Stimulated activated CD8-positive, alpha-beta memory T cell treated with anti-CD3 and anti-CD28 coated beads, Interleukin-2, amount 100 ng/mL, for 1 hour (primary cell): ENCODE results near the gene NPHS1.
"Not testable (repeated sequence)": the region's sequence is repeated elsewhere in the genome, so short reads cannot be mapped to it uniquely, and the experiment has no call there.

Experiments used
- DNase-seq, 2 donors: peaks; one replicate each; pipeline ENCODE4 v3.0.0-alpha.2; 2020; ENCODE audit warnings: low read depth in 2 of 2

Gene NPHS1

DNA sequence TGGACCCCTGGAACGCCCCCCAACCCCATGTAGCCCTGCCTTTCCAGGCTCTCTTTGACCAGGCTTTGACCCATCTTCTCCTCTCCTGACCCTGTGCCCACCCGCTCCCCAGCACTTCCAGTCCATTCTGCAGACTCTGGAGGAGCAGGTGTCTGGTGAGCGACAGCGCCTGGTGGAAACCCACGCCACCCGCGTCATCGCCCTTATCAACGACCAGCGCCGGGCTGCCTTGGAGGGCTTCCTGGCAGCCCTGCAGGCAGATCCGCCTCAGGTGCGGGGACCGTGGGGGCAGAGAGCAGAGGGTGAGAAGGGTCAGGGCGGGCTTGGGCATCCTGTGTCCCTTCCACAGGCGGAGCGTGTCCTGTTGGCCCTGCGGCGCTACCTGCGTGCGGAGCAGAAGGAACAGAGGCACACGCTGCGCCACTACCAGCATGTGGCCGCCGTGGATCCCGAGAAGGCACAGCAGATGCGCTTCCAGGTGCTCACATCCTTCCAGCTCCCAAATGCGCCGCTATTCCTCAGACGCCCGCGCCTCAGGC lies 22.2 kb upstream of the NPHS1 start:
- no peak for DNase-seq

DNA sequence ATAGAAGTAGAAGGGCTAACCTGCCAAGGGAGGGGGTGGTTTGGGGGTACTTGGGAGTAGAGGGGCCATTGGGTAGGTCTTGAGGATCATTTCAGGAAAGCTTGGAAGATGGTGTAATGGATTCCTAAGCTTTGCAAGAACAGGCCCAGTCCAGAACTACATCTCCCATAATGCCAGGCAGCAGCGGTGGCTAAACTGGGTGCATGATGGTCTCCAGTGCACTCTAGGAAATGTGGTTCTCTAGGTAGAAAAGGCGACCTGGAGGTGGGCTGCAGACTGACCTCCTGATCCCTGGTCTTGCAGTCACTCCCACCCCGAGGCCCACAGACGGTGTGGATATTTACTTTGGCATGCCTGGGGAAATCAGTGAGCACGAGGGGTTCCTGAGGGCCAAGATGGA lies 19.9 kb upstream of the NPHS1 start:
- no peak for DNase-seq

GRCh38 chr19:35871611-35872010 lies 19.3 kb upstream of the NPHS1 start:
- DNase-seq: no peak

DNA sequence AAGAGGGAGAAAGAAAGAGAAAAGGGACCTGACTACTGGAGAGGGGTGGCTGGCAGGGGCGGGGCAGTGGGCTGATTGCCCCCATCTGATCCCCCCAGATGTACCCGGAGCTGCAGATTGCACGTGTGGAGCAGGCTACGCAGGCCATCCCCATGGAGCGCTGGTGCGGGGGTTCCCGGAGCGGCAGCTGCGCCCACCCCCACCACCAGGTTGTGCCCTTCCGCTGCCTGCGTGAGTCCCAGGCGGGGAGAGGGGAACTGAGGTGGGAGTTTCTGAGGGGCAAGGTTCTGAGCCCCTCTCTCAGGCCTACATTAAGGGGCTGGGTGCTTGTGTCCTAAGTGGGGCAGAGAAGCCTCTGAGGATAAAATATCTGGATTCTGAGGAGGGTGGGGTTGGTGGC lies 18.5 kb upstream of the NPHS1 start:
- no peak for DNase-seq

DNA sequence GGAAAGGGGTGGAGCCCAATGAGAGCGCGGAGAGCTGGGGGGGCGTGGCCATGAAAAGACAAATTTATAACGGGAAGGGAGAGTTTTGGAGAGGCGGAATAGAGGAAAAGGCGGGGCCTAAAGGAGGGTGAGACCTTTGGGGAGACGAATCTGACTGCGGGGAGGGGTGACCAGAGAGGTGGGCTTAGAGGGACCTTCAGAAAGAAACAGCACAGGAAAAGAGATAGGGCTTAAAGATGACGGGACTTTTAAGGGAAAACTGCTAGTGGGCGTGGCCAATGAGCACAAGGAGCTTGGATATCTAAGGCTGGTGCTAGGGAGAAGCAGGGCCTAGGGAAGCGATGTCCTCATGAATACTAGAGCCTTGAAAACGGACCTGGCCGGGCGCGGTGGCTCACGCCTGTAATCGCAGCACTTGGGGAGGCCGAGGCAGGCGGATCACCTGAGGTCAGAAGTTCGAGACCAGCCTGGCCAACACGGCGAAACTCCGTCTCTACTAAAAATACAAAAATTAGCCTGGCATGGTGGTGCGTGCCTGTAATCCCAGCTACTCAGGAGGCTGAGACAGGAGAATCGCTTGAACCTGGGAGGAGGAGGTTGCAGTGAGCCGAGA lies 17.9 kb upstream of the NPHS1 start:
- not testable (repeated sequence) for DNase-seq

- DNase-seq: peak in 1 of 2 donors; percentile 43
Measured at GRCh38 chr19:35869327-35870123, 17.2 kb upstream of the NPHS1 start.

DNA sequence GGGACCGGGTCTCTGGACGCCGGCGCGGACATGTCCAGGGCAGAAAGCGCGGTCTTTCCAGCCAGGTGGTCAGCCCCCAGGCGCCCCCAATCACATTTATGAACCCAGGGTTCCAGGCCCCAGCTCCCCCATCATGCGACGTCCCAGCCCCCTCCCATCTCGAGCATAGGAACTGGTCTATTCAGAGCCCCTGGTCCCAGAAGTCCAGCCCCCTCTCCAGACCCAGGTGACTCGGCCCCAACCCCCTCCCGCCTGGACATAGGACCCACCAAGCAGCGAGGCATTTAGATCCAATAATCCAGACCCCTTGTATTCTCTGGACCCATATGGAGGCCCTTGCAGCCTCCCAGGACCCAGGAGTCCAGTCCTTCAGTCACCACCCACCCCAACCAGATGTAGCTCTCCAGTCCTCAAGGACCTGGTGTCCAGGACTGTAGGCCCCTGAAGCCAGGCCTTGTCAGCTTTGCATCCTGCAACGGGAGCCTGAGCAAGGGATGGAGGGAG lies 16.6 kb upstream of the NPHS1 start:
- DNase-seq: no peak

- DNase-seq: peak in 1 of 2 donors; percentile 48
Measured at GRCh38 chr19:35868172-35868822, 16.0 kb upstream of the NPHS1 start, which contains the start of gene APLP1. TSS of gene APLP1 (plus strand) at chr19:35868574. CDS start at chr19:35868637, 63 bp downstream.

DNA sequence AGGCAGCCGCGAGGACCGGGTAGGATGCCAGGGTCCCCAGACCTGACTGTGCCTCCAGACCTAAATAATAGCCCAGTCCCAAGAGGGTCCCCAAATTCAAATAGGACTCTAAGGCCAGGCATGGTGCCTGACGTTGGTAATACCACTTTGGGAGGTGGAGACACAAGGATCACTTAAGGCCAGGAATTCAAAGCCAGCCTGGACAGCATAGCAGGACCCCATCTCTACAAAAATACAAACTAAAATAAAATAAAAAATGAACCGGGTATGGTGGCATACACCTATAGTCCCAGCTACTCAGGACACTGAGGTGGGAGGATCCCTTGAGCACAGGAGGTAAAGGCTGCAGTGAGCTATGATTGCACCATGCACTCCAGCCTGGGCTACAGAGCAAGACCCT lies 10.7 kb upstream of the NPHS1 start:
- DNase-seq: no peak

DNA sequence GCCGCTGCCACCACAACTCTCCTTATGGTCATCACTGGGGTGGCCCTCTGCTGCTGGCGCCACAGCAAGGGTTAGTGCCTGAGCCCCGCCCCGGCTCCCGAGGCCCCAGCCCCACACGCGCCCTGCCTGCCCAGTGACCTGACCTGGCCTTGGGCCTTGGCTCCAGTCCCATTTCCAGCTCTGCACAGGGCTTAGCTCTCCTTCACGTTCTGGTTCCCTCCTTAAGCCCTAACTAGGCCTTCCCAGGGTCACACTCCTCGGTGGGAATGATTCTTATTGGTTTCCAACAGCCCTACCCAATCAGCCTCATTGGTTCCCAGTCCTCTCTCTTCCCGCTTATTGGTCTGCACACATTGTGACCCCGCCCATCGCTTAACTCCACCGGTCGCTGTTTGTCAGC lies 10.2 kb upstream of the NPHS1 start:
- DNase-seq: no peak

DNA sequence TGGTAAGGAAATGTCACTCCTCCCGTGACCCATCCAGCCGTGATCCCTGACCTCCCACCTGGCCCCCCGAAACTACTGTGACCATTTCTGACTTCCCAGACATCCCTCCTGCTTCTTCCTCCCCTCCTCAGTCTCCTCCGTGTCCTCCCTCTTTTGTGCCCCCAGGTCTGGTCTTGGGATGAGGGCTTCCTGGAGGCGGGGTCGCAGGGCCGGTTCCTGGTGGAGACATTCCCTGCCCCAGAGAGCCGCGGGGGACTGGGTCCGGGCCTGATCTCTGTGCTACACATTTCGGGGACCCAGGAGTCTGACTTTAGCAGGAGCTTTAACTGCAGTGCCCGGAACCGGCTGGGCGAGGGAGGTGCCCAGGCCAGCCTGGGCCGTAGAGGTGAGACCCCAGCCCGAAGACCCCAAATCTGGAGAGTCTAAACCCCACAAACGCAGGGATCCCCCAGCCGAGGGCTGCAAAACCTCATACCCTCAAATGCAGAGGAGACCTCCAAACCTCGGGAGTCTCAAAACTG lies 9.4 kb upstream of the NPHS1 start:
- no peak for DNase-seq

- no peak for DNase-seq
Measured at GRCh38 chr19:35860818-35861639, 8.7 kb upstream of the NPHS1 start.

- no peak for DNase-seq
Measured at GRCh38 chr19:35860436-35860817, 8.1 kb upstream of the NPHS1 start.

DNA sequence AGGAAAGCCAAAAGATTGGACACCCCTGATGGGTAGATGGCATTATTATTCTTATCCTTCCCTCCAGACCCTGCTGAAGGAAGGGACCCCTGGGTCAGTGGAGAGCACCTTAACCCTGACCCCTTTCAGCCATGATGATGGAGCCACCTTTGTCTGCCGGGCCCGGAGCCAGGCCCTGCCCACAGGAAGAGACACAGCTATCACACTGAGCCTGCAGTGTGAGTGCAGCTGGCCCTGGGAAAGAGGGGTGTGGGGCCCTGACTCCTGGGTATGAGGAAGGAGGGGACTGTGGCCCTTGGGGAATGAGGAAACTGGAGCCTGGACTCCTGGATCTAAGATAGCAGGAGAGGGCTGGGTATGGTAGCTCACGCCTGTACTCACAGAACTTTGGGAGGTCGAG lies 7.1 kb upstream of the NPHS1 start:
- no peak for DNase-seq

GRCh38 chr19:35858311-35858710 lies 6.0 kb upstream of the NPHS1 start:
- DNase-seq: no peak

- no peak for DNase-seq
Measured at GRCh38 chr19:35856546-35857149, 4.3 kb upstream of the NPHS1 start, which contains the start of gene KIRREL2. TSS of gene KIRREL2 (plus strand) at chr19:35856911. CDS start at chr19:35857120, 209 bp downstream.

DNA sequence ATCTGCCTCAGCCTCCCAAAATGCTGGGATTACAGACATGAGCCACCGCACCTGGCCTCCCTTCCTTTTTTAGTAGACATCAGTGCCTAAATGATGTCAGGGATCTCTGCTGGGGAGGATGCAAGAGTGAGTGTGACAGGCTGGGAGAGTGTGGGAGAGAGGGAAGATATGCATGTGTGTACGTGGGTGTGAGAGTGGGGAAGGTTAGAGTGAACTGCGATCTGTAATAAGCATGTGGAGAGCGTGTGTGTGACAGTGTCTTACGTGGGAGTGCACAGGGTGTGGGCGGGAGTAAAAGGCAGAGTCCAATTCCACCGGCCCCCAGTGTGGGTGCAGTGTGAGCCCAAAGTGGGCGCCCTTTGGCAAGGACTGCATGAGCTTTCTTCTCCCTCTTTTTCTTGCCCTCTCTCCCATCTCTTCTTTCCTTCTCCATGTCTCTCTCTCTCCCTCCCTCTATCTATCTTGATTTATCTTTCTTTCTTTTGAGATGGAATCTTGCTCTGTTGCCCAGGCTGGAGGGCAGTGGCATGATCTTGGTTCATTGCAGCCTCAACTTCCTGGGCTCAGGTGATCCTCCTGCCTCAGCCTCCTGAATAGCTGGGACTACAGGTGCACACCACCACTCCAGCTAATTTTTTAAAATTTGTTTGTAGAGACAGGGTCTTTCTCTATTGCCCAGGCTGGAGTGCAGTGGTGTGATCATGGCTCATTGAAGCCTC lies 893 bp upstream of the NPHS1 start:
- DNase-seq: no peak

- DNase-seq: no peak
Measured at GRCh38 chr19:35851213-35852028, 883 bp downstream of the NPHS1 start.

- DNase-seq: no peak
Measured at GRCh38 chr19:35848919-35849505, 3.3 kb downstream of the NPHS1 start.
